GM19468 (cell line): ENCODE measurements around the gene NELFB.

Experiments
- ATAC-seq: cut with Tn5 transposase; IDR thresholded peaks from one replicate; pipeline ENCODE4 v1.9.1; 2021; ENCODE audit warnings: mild to moderate bottlenecking, moderate library complexity, moderate number of reproducible peaks; ENCODE audit not compliant: unreplicated experiment; ENCODE audit errors: extremely low read depth

The NELFB gene

DNA sequence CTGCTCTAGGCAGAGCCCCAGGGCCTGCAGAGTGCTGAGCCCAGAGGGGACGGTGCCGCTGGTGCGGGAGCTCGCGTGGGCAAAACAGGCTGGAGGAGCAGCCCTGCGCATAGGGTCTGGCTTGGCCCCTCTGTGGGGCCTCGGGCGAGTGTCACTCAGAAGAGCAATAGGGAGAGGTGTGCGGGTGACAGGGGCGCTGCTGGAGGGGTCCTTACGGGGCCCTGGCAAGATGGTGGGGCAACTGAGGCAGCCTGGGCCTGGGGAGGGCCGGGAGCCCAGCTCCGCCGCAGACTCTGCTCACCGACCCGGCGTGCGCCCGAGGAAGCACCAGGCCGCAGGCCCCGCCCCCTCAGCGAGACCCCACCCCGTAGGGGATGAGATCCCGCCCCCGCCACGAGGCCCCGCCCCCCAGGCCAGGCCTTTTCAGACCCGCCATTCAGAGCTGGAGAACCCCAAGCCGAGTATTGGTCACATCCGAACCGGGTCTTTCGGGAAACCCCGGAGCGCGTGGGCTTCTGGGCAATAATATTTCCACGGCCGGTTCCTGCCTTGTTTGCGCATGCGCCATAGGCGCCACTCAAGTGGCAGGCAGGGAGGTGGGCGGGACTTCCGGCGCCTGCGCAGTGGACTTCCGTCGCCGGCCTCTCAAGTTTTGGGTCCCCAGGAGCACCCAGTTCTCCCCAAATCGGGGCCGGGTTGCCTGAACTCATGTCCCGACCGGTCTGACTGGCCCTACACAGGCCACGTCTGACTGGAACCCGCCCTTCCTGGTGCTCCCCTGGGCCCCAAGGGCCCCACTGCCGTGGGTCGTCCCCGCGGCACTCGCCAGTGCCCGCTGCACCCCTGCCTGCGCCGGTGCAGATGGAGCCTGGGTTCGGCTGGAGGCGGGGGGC lies 31.8 kb upstream of the NELFB start:
- ATAC-seq, result peak; percentile 66

DNA sequence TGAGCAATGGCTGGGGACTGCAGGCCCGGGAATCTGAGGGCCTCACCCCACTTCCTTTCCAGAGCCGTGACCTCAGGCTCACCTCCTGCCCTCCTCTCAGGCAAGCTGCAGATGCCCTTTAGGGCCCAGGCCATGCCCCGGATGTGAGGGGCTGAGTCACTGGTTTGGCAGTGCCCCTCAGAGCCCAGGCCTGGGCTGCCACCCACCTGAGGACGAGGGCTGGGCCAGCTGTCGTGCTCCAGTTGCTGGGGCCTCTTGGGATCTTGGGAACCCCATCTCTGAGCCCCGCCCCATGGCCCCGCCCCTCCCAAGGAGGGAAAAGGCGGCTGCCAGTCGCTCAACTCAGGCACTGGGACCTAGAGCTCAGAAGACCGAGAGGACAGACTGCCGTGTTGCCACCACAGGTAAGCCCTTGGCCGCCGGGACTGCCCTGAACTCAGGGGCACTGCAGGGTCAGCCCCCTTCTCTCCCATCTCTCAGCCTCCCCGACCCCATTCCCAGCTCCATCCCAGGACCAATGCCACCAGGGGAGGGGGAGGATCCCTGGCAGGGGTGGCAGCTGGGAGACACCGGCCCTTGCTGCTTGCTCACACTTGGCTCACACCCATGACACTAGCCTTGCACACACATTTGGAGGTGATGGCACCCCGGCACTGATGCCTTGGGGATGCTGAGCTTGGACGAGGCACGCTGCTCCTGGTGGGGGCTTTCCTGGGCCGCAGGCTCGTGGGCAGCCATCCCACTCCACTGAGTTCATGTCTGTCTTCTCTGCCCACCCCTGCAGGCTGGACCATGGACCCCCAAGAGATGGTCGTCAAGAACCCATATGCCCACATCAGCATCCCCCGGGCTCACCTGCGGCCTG lies 30.1 kb upstream of the NELFB start, which contains the start of gene CYSRT1:
CYSRT1 (plus strand) TSS at position 345 of the 865 bp plus-strand sequence; CDS start at position 793, 448 bp downstream.
- ATAC-seq, result no peak

DNA sequence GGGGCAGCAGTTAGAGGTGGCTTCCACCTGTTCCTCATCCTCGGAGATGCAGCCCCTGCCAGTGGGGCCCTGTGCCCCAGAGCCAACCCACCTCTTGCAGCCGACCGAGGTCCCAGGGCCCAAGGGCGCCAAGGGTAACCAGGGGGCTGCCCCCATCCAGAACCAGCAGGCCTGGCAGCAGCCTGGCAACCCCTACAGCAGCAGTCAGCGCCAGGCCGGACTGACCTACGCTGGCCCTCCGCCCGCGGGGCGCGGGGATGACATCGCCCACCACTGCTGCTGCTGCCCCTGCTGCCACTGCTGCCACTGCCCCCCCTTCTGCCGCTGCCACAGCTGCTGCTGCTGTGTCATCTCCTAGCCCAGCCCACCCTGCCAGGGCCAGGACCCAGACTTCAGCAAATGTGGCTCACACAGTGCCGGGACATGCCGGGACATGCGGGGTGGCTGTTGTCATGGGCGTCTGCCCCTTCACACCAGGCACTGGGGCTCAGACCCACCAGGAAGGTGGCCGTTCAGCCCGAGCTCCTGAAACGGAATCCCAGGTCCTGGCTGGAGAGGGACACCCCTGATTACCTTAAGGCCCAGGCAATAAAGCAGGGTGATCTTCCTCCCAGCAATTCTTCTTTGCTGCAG lies 29.3 kb upstream of the NELFB start:
- no peak for ATAC-seq

DNA sequence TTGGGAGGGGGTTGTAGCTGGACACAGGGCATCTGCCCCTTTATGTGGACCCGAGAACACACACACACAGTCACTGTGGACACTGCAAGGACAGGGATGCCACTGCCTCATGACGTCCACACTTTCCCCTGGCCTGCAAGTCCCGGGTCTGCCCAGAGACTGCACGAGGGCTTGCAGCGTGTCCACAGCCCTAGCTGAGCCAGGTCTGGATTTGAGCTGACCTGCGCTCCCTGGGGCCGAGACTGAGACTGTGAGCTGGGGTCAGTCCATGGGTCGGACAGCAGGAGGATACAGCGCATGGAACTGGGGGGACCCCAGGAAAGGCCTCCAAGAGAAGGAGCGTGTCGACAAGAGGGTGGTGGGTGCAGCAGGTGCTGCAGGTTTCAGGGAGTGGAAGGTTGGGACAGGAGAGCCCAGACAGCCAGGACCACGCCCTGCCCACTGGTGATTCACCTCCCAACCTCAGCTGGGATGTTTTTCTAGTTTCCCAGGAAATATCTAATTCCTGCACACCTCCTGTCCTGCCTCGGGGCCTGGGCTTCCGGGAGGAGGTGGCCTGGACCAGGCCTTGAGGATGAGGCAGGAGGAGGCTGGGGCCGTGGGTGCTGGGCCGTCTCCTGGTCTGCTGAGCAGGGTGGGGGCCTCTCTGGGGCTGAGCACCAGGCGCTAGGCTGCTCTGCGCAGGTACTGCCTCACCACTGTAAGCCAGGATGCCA lies 28.6 kb upstream of the NELFB start:
- ATAC-seq, result no peak

DNA sequence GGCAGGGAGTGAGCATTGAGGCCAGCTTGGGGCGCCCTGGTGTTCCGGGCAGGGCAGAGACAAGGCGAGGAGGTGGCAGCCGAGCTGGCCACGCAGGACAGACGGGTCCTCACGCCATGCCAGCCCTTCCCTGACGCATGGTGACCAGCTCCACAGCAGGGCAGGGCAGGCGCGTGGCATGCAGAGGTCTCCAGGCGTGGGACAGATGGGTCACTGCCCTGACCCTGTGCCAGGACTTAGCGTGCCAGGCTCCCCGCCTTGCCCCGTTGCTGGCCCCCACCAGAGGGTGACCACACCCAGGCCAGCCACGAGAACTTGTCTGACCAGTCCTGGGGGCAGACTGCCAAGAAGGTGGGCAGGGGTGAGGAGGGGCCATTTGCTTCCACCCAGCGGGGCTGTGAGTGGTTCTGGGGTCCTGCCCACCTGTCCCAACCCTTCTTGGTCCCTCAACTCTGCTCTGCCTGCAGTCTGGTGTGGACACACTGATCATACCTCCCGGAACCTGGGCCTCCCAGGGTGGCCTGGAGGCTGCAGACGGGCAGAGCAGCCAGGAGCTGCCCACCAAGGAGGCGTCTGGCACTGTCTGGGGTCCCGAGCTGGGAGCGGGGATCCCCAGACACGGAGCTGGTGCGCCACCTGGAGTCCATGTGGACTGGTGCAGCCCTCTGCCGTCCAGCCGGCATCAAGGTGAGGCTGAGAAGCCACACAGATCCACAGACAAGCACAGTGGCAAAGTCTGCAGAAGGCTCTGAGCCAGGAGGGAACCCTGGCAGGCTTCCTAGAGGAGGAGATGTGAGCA lies 27.9 kb upstream of the NELFB start, which contains the start of gene RNF224:
RNF224 (plus strand) TSS at position 449 of the 799 bp plus-strand sequence. CDS start 834 bp downstream, outside the sequence.
- no peak for ATAC-seq

DNA sequence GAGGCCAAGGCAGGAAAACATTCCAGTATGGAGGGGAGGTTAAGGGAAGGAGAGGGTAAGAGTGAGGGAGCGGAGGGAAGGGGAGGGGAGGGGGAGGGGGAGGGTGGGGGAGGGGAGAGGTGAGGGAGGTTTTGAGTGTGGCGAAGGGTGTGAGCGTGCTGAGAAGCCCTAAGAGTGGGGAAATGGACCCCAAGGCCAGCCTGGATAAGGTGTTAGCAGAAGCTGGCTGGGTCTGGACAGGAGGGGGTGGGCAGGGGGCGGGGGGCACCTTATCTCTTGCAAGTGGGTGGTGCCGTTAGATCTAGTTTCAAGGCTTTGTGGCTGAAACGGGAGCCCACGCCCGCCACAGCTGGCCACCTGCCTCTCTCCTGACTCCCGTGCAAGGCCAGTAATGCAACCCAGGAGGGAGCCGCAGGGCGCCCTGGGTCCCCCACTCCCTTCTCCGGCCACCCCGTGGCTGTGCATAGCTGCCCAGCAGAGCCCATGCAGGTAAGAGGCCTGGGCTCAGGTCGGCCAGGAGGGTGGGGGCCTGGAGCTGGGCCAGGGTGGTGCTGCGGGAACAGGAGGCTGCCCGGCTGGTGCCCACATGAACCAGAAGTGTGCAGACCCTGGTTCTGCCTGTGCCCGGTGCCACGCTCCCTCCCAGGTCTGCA lies 27.1 kb upstream of the NELFB start:
- ATAC-seq, result no peak

DNA sequence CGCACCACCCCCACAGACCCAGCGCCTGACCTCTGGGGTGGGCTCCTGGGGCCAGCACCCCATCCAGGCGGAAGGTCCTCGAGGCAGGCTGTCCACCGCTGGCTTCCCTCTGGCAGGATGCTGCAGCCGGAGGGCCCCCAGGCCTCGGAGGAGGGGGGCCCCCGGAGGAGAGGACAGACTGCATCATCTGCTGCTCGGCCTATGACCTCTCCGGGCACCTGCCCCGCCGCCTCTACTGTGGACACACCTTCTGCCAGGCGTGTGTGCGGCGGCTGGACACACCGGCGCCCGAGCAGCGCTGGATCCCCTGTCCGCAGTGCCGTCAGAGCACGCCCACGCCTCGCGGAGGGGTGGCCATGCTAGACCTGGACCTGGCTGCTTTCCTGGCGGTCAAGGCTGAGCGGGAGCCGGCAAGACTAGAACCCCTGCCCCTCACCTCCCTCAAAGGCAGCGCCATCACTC lies 26.6 kb upstream of the NELFB start:
- no peak for ATAC-seq

DNA sequence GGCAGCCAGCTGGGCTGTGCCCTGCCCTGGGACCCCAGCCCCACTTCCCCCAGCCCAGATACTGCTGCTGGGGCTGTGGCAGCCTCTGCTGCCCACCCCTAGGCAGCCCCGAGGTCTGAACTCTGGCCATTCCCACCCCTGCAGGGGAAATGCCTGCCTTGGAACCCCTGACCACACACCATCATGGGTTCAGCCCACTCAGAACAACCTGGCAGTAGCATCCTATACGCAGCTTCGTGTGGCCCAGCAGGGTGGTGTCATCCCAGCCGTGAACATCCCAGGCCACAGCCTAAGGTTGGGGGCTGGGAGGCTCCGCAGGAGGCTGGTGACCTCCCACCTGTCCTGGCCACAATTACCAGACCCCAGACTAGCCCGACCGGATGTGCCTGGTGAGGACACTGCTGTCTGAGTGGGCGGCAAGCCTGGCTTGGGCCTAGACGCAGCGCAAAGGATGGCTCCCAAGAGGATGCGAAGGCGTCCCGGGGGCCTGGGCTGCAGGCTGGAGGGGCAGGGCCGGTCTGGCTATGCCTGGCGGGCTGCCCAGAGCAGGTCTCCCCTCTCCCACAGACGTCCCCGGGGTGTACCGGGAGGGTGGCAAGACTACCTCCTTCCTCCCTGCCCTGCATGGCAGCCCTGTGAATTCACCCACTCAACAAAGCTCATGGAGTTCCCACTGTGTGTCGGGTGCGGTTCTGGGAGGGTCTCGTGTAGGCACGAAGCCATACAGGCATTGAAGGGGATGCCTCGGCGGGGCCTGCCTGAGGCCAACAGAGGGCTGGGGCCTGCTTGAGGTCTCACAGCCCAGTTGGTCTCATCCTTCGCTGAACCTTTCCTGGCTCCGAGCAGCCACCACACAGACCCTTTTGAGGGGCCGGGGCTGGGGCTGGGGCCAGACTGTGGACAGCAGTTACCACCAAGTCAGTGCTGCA lies 25.9 kb upstream of the NELFB start:
- ATAC-seq, result no peak

DNA sequence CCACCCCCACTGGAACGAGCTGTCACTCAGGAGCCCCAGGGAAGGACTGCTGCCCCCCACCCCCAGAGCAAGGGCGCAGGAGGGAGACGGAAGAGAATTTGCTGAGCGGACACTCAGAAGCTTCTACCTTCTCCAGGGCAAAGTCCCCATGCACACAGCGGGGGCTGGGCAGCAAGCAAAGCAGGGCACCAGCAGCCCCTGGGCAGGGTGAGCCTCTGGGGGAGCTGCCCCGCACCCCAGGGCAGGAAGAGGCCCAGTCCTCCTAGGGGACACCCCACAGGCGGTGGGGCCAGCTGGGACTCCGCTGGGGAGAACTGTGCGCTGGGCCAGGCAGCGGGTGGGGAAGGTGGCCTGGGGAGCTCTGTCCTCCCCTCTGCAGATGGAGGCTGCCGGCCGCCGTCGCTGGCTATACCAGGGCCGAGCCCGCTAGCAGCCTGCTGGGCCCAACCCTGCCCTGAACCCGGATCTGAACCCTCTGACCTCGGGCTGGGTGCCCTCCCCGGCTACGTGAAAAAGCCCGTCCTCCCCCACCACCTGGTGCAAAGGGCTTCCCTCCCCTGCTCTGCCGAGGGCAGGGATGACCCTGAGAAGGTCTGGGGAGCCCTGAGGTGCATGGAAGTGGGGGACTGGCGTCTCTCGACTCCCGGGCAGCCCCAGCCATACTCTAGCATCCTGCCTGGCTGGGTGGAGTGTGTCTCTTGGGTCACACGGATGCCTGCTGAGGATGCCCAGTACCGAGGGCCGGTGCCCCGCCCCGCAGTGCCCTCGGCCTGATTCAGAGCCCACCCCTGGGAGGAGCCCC lies 25.0 kb upstream of the NELFB start:
- no peak for ATAC-seq

DNA sequence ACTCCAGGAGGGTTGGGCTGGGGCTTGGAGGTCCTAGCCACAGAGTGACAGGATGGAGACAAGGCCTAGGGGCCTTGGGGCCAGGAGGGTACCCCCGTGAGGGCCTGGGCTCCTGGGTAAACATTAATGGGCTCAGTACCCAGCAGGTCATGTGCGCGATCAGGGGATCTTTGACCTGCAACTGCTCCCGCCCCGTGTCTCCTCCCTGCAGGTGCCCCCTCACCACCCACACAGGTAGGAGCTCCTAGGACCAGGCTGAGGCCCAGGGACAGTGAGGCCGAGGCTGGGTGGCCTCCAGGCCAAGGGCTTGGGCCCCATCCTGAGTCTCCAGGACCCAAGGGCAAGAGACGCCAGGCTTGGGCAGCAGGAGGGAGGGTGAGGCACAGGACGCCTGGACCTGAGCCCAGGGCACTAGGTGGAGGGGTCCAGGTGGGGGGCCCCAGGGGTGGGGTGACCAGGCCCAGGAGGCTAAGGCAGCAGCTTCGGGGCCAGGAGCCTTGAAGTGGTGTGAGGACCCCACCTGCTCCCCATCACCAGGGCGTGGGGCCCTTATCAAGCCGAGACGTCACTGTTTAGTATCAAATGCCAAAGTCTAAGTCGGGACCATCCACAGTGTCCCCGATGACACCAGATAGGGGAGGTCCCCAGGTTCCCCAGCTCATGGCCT lies 24.3 kb upstream of the NELFB start, which contains the start of gene SLC34A3:
SLC34A3 (plus strand) TSS at position 197 of the 667 bp plus-strand sequence. CDS start 802 bp downstream, outside the sequence.
- ATAC-seq, result no peak

DNA sequence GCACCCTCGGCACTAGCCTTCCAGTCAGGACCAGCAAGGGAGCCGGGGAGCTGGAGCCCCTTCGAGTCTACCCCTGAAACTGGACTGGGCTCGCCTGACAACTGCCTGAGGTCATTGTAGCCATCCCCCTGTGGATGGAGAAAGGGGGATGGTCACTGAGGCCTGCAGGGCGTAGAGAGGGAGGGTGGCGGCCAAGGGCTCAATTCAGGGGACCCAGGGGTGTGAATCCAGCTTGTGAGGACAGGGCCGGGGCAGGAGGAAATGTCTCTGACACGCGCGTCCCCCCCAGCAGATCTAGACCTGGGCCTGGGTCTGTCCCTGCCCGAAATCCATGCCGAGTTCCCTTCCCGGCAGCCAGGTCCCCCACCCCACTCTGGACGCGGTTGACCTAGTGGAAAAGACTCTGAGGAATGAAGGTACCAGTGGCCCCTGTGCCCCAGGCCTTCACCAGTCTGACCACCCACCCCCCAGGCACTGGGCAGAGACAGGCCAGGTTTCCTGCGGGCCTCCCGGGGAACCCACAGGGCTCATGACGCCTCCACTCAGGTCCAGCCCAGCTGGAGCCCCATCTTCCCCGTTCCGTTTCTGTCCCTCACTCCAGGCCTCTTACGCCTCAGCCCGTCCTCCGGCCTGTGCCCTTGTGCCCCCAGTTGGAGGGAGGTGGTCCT lies 23.6 kb upstream of the NELFB start:
- ATAC-seq, result no peak

DNA sequence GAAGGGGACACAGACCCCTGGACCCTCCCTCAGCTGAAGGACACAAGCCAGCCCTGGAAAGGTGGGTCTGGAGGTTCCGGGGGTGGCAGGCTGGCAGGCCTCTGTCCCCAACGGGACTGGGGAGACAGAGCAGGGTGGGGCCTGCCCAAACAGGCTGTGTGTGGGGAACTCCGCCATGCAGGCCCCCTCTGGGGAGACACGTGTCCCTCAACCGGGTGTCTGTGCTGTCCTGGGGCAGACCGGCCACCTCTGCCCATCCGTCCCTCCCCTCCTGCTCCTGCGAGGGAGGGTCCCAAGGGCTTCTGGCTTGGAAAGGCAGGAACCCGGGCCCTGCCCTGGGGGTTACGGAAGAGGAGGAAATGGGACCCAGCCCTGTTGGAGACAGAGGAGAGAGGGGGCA lies 23.0 kb upstream of the NELFB start:
- ATAC-seq, result no peak

DNA sequence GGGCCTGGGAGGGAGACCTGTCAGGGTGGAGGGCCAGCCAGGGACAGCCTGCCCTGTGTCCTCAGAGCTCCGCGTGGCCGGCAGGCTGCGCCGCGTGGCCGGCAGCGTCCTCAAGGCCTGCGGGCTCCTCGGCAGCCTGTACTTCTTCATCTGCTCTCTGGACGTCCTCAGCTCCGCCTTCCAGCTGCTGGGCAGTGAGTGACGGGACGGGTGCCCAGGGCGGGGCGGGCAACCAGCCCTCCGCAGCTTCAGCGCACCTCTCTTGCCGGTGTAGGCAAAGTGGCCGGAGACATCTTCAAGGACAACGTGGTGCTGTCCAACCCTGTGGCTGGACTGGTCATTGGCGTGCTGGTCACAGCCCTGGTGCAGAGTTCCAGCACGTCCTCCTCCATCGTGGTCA lies 22.6 kb upstream of the NELFB start:
- ATAC-seq, result no peak

DNA sequence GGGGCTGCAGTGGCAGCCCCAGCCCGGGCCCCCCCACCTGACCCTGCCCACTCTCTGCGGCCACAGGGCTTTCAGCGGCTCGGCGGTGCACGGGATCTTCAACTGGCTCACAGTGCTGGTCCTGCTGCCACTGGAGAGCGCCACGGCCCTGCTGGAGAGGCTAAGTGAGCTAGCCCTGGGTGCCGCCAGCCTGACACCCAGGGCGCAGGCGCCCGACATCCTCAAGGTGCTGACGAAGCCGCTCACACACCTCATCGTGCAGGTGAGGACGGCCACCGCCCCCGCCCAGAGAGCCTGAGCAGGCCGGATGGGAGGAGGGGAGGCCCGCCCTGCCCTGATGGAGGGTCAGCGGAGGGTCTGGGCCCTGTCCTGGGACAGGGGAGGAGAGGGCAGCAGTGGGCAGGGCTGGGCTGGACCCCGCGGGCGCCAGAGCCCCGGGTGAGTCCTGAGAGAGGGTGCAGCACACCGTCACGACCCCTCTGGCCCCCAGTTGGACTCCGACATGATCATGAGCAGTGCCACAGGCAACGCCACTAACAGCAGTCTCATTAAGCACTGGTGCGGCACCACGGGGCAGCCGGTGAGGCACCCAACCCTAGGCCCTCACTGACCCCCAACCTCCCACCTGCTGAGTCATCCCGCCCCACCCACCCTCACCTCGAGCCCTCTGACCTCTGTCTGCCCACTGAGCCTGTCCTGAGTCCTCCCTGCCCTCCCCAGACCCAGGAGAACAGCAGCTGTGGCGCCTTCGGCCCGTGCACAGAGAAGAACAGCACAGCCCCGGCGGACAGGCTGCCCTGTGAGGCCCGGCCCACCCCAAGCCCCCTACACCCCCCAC lies 21.8 kb upstream of the NELFB start:
- no peak for ATAC-seq
